Prostate gland (tissue), 2 donors: Measurements from ENCODE around the gene CCSER2.

Experiments
- CTCF ChIP-seq, 4 experiments: fragments of 200-600 bp in 2 of 4; fragments of 450-650 bp in 2 of 4; sonication (generic) in 2 of 4; IDR thresholded peaks; 1 replicate in 3 of 4; 2 replicates in 1 of 4; pipeline ENCODE4 v1.5.1; 2016 to 2019; ENCODE audit warnings: antibody characterized with exemption in 4 of 4, mild to moderate bottlenecking in 2 of 4, moderate library complexity in 2 of 4
- POLR2A ChIP-seq: fragments of 450-650 bp; IDR thresholded peaks from one replicate; pipeline ENCODE4 v1.6.1; 2016; ENCODE audit warnings: antibody characterized with exemption, mild to moderate bottlenecking

DNA sequence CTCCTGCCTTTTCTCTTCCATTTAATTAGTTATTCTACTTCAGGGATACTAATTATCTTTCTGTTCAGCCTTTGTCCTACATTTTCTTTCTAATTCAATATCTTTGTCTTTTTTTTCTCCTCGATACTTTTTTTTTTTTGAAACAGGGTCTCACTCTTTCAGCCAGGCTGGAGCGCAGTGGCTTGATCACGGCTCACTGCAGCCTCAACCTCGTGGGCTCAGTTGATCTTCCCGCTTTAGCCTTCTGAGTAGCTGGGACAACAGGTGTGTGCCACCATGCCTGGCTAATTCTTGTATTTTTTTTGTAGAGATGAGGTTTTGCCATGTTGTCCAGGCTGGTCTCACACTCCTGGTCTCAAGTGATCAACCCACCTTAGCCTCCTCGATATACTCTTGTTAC is 38.9 kb downstream of the CCSER2 start:
- TF ChIP-seq CTCF (IDR thresholded peaks at IDR 0.05) (no peak), POLR2A (no peak)
